ENCODE results near the gene HEY2.
"Not testable (repeated sequence)": the region's sequence is repeated elsewhere in the genome, so short reads cannot be mapped to it uniquely, and the experiment has no call there.

Gene HEY2

GRCh38 chr6:125792172-125792571 is 42.7 kb downstream of the HEY2 start:
- no peak for DNase-seq
- intact Hi-C loops (cut with DNase I) = loop anchor here (5.0 kb wide), 2 partner anchors 50 to 65 kb away; no protein-coding TSS in a partner anchor

GRCh38 chr6:125792680-125793079 is 43.2 kb downstream of the HEY2 start:
- no peak for DNase-seq
- intact Hi-C loops (cut with DNase I) = loop anchor here (5.0 kb wide), 2 partner anchors 50 to 65 kb away; no protein-coding TSS in a partner anchor

- intact Hi-C loops (cut with DNase I) = loop anchor here (5.0 kb wide), 2 partner anchors 49 to 64 kb away; no protein-coding TSS in a partner anchor
Observed at GRCh38 chr6:125793280-125793679, 43.8 kb downstream of the HEY2 start.

DNA sequence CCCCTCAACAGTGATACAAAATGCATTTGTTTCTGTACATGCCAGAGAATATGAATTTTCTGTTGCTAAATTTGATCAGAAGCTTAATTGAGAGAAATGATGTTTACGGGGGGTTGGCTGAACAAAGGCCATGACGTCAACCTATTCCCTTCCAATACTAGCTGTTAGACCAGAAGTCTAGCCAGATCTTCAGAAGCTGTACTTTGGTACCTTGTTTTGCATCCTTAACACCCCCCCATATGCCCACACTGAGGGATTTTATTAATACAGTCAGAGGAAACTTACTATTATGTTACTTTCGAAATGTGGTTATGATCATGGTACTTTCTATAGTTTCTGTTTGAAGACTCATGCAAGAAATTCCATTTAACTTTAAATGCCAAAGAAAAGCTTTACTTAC is 44.4 kb downstream of the HEY2 start:
- intact Hi-C loops (cut with DNase I) = loop anchor here (5.0 kb wide), 2 partner anchors 48 to 63 kb away; no protein-coding TSS in a partner anchor
- DNase-seq = no peak

More at GRCh38 chr6:125793280-125793679, 43.8 kb downstream of the HEY2 start:
- DNase-seq = peak in 5 of 10 donors; percentile 24 to 85 (median 75)

DNA sequence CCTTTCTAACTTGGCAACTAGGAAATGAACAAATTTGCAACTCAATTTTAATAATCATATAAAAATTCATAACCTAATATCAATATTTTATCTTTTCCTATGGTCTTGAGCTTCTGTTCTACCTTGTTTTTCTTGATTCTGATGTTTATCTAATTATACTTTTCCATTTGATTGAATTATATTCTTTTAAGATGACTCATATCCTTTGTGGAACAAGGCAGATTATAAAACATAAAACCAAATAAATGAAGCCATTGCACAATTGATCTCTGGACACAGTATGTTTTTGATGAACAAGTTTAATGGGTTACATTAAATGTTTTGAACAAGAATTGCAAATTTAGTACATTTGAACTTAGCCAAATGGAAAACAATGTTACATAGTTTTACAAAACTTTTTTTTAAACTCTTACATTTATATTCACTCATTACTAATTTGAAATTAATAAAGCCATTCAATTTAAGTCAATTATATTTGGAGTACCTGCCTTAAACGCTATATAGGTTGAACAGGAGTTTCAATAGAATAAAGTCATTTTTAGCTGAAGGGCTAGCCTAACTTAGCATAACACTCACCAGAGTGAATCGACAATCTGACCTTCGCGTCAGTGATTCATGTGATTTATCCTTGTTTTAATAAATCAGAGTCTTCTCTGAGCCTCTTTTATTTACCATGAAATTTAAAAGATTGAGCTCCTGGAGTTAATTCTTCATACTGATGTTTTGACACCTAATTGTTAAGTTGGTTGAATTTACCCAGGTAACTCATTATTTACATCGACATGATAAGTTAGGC is 45.1 kb downstream of the HEY2 start:
- no peak for DNase-seq
- intact Hi-C loops (cut with DNase I) = loop anchor here (5.0 kb wide), 2 partner anchors 48 to 63 kb away; no protein-coding TSS in a partner anchor

GRCh38 chr6:125795301-125795700 is 45.9 kb downstream of the HEY2 start:
- no peak for DNase-seq
- intact Hi-C loops (cut with DNase I) = no loop called here

GRCh38 chr6:125797120-125797885 is 47.9 kb downstream of the HEY2 start:
- intact Hi-C loops (cut with DNase I) = no loop called here
- DNase-seq = no peak

GRCh38 chr6:125797886-125798444 is 48.5 kb downstream of the HEY2 start:
- no peak for DNase-seq
- intact Hi-C loops (cut with DNase I) = no loop called here

DNA sequence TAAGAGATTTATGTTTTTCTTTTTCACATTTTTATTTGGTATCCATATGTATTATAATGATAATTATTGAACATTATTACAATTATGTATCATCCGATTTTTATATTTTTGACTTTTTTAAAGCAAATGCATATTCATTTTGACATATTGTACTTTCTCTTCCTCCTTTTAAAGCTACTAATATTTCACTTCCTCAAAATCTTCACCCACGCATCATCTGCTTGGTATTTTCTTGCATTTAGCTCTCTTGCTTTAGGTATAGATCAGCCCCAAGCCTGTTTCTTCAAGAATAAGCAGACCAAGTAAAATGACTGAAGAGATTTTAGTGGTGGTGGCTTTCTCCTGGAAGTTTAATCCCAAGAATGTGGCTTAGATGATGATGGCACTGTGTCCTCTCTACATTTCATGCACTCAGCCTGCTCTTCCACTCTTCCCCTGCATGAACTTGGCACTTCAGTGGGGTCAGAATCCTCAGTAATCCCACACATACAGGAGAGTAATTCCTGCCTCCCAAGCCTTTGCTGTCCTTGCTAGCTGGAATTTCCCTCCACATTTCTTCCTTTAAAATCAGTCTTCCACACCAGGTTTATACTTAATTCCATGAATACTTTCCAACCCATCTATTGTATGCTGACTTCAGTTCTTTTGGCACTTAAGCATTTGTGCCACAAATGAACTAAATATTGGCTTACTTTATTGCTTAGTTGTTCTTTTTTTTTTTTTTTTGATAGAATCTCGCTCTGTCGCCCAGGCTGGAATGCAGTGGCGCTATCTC is 49.5 kb downstream of the HEY2 start:
- no peak for DNase-seq
- intact Hi-C loops (cut with DNase I) = no loop called here

- intact Hi-C loops (cut with DNase I) = no loop called here
- no peak for DNase-seq
Observed at GRCh38 chr6:125802383-125802782, 53.0 kb downstream of the HEY2 start.

DNA sequence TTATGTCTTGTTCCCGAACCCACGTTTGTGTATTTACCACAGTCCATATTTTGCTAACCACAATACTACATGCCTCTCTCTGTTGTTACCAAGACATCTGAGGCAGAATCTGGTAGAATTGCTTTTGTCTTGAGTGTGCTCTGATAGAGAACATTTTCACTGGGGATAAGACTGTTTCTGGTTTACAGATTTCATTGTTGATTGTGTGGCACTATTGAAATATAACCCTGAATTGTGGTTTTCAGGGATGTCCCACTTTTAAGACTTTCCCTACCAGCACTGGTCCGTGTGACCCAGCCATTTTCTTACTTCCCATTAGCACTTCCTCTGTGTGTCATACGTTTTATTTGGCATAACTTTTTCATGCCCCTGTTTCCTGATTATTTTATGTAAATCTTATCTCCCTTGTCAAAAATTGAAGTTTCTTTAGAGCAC is 53.5 kb downstream of the HEY2 start:
- no peak for DNase-seq
- intact Hi-C loops (cut with DNase I) = no loop called here

GRCh38 chr6:125804264-125804663 is 54.8 kb downstream of the HEY2 start:
- intact Hi-C loops (cut with DNase I) = no loop called here

GRCh38 chr6:125804866-125805425 is 55.5 kb downstream of the HEY2 start:
- intact Hi-C loops (cut with DNase I); DNase-seq: not testable (repeated sequence)

More at GRCh38 chr6:125804264-125804663, 54.8 kb downstream of the HEY2 start:
- DNase-seq = no peak

- intact Hi-C loops (cut with DNase I) = no loop called here
- no peak for DNase-seq
Observed at GRCh38 chr6:125806813-125807212, 57.4 kb downstream of the HEY2 start.

- no peak for DNase-seq
- intact Hi-C loops (cut with DNase I) = no loop called here
Observed at GRCh38 chr6:125807293-125807692, 57.9 kb downstream of the HEY2 start.

DNA sequence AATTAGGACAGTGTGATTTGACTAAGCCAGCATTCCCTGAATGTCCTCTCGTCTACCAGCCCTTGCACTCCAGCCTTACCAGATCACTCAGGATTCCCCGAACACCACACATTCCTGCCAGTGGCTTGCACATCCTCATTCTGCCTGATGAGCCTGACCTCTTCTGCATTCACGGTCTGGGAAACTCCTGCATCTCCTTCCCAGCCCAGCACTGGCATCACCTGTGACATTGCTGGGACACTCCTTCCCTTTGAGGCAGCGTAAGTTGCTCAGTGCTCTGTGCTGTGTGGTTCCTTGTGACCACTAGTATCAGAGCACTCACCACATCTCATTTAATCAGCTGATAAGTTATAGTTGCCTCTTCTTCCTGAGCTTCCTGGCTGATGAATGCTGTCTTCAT is 58.6 kb downstream of the HEY2 start:
- DNase-seq = peak in 1 of 10 donors; percentile 71
- intact Hi-C loops (cut with DNase I) = no loop called here

- intact Hi-C loops (cut with DNase I) = no loop called here
- DNase-seq = no peak
Observed at GRCh38 chr6:125808591-125808990, 59.2 kb downstream of the HEY2 start.

DNA sequence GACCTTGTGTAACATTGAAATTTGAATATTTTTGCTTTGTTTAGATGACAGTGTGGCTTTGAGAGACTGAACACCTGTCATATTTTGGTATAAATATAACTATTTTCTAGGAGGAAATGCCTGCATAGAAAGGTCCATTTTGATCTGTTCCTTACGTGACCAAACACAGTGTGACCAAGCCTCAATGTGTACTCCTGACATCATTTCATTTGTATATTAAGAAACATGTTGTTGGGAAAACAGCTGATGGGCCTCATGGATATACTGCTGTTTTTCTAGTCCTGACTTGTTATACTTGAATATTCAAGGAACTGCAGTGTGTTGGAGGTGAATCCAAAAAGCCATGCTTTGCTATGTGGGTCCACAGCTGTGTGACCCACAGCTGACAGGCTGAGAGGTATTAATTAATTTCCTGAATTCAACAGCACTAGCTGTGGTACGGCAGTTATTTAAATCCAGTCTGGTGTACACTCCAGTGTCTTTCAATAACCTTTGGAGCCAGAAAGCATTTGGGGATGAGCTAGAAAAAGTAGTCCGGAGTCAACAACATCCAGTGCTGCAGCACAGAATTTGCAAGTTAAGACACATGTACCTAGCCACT is 60.2 kb downstream of the HEY2 start:
- DNase-seq = no peak
- intact Hi-C loops (cut with DNase I) = no loop called here

- intact Hi-C loops (cut with DNase I) = no loop called here
- no peak for DNase-seq
Observed at GRCh38 chr6:125810445-125810844, 61.0 kb downstream of the HEY2 start.
